ENCODE data around the gene PJVK. TPM values are rescaled to one million over a fixed set of nuclear protein-coding genes. Genes with fewer than 3 reads are reported as not detected.

PJVK gene
- total RNA-seq, 4 donors from 2014 or later, result 1.7 to 3.1 (median 1.8) TPM; not detected in 1

GRCh38 chr2:178474560-178474959 lies 23.4 kb downstream of the PJVK start:
- Histone ChIP-seq H3K36me3 (no peaks in the 10 kb centered on the region), H3K27me3 (no peaks in the 10 kb centered on the region), H3K27ac (no peak overlapping the region), H3K4me1 (peaks cover 0 to 4% (median 2%) of the 10 kb centered on the region in 4 donors), H3K9me3 (no peaks in the 10 kb centered on the region), H3K4me3 (no peak overlapping the region)
- DNase-seq, result no peak
- TF ChIP-seq CTCF (IDR thresholded peaks at IDR 0.05) (no peak), POLR2A (IDR thresholded peaks at IDR 0.05) (no peak)

GRCh38 chr2:178476477-178476876 lies 25.3 kb downstream of the PJVK start:
- Histone ChIP-seq H3K4me1 (peaks cover 0 to 13% (median 5%) of the 10 kb centered on the region in 4 donors), H3K4me3 (no peak overlapping the region), H3K36me3 (no peaks in the 10 kb centered on the region), H3K27me3 (no peaks in the 10 kb centered on the region), H3K9me3 (no peaks in the 10 kb centered on the region), H3K27ac (no peak overlapping the region)
- TF ChIP-seq POLR2A (IDR thresholded peaks at IDR 0.05) (no peak), CTCF (IDR thresholded peaks at IDR 0.05) (no peak)
- DNase-seq, result no peak

- H3K4me3 ChIP-seq, result peak overlapping the region; percentile 47 to 76 (median 63)
- no peak for DNase-seq
- H3K9me3 ChIP-seq, result no peaks in the 10 kb centered on the region
- peaks cover 0 to 24% (median 13%) of the 10 kb centered on the region in 4 donors for H3K4me1 ChIP-seq
- TF ChIP-seq CTCF (IDR thresholded peaks at IDR 0.05) (no peak), POLR2A (IDR thresholded peaks at IDR 0.05) (no peak)
- H3K27me3 ChIP-seq, result no peaks in the 10 kb centered on the region
- H3K36me3 ChIP-seq, result no peaks in the 10 kb centered on the region
- peak overlapping the region in 3 of 4 donors; percentile 91 to 96 (median 94) for H3K27ac ChIP-seq
These were observed 26.4 kb downstream of the PJVK start for GRCh38 chr2:178477443-178478129.

- peaks cover 0 to 27% (median 15%) of the 10 kb centered on the region in 4 donors for H3K4me1 ChIP-seq
- H3K9me3 ChIP-seq, result no peaks in the 10 kb centered on the region
- DNase-seq, result no peak
- peak overlapping the region; percentile 91 to 96 (median 95) for H3K27ac ChIP-seq
- H3K36me3 ChIP-seq, result no peaks in the 10 kb centered on the region
- no peak for TF ChIP-seq POLR2A (IDR thresholded peaks at IDR 0.05)
- no peak for TF ChIP-seq CTCF (IDR thresholded peaks at IDR 0.05)
- H3K27me3 ChIP-seq, result no peaks in the 10 kb centered on the region
- peak overlapping the region; percentile 47 to 76 (median 63) for H3K4me3 ChIP-seq
These were observed 26.9 kb downstream of the PJVK start for GRCh38 chr2:178478130-178478438.

GRCh38 chr2:178478439-178479274 lies 27.5 kb downstream of the PJVK start, which contains the start of gene FKBP7:
Gene FKBP7, minus strand, starts transcription at chr2:178478600. Its CDS starts 101 bp downstream, at chr2:178478499.
- peaks cover 0 to 28% (median 17%) of the 10 kb centered on the region in 4 donors for H3K4me1 ChIP-seq
- peak within 1 kb of the TSS; percentile 91 to 96 (median 95) for H3K27ac ChIP-seq
- no peaks in the 10 kb centered on the region for H3K9me3 ChIP-seq
- peak; percentile 89 to 95 (median 91) for DNase-seq
- no peaks in the 10 kb centered on the region for H3K36me3 ChIP-seq
- H3K27me3 ChIP-seq, result no peaks in the 10 kb centered on the region
- H3K4me3 ChIP-seq, result peak within 1 kb of the TSS; percentile 47 to 76 (median 63)
- TF ChIP-seq POLR2A (IDR thresholded peaks at IDR 0.05) (peak in 1 of 2 donors; percentile 61), CTCF (IDR thresholded peaks at IDR 0.05) (peak; percentile 27 to 81 (median 69))

Measured in Peyer's patch (tissue), 4 donors.